Memory B cell (primary cell): ENCODE measurements around the gene PIH1D1.
"Not testable (repeated sequence)": the region's sequence is repeated elsewhere in the genome, so short reads cannot be mapped to it uniquely, and the experiment has no call there.

ENCODE experiments used
- ATAC-seq: fragments of 150-1000 bp; cut with Tn5 transposase; 2 replicates; pipeline ENCODE4 v1.10.0; 2021; ENCODE audit warnings: low read depth, mild to moderate bottlenecking, moderate library complexity
- DNase-seq, 2 donors: peaks; one replicate each; pipeline ENCODE4 v3.0.0; 2022; ENCODE audit warnings: low spot score in 2 of 2
- H3K27ac Mint-ChIP-seq: one replicate; pipeline ENCODE4 v1.8.0; 2022; ENCODE audit warnings: mild to moderate bottlenecking, moderate library complexity, mixed read lengths
- H3K27me3 Mint-ChIP-seq: one replicate; pipeline ENCODE4 v1.8.0; 2022; ENCODE audit warnings: mixed read lengths
- H3K36me3 Mint-ChIP-seq: one replicate; pipeline ENCODE4 v1.8.0; 2022; ENCODE audit warnings: mild to moderate bottlenecking, mixed read lengths
- H3K4me1 Mint-ChIP-seq: one replicate; pipeline ENCODE4 v1.8.0; 2022; ENCODE audit warnings: mixed read lengths
- H3K4me3 Mint-ChIP-seq: one replicate; pipeline ENCODE4 v1.8.0; 2022; ENCODE audit warnings: mild to moderate bottlenecking, moderate library complexity, mixed read lengths
- H3K9me3 Mint-ChIP-seq: one replicate; pipeline ENCODE4 v1.8.0; 2022; ENCODE audit warnings: mixed read lengths

Gene PIH1D1

DNA sequence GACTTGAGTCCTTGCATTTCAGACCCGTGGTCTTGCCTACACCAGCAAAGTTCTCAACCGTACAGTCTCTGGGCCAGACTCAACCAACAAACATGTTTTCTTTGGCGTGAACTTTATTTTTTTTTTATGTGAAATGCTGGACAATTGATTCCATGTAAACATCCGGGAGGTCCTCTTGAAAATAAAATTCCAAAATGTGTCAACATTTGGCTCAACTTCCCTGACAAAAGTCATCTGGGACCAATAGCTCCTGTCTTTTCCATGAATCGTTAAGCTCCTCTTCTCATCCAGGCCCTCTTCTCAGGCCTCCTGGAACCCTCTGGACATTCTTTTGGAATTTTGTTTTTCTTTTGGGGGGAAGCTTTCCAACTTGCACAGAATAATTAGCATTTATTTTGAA lies 4.2 kb upstream of the PIH1D1 start:
- H3K4me3 Mint-ChIP-seq: no peak overlapping the region
- ATAC-seq (no peak), DNase-seq (no peak)
- no peaks in the 10 kb centered on the region for H3K27me3 Mint-ChIP-seq
- H3K4me1 Mint-ChIP-seq: peaks cover 14% of the 10 kb centered on the region
- peaks cover 12% of the 10 kb centered on the region for H3K36me3 Mint-ChIP-seq
- H3K27ac Mint-ChIP-seq: no peak overlapping the region
- H3K9me3 Mint-ChIP-seq: peaks cover 1% of the 10 kb centered on the region

DNA sequence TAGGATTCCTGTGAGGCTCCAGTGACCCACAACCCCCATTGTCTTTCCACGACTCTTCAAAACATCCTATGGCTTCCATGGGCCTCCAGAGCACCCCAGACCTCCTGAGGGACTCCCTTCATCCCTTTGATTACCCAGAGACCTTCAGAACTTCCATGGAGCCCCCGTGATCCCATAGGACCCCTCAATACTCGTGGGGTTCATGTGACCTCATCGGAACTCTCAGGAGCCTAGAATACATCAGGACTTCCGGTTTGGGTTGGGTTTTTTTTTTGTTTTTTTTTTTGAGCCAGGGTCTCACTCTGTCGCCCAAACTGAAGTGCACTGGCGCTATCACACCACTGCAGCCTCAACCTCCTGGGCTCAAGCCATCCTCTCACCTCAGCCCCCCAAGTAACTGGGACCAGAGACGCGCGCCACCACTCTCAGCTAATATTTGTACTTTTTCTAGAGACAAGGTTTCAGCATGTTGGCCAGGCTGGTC lies 2.2 kb upstream of the PIH1D1 start:
- ATAC-seq: peak; percentile 4
- no peak for DNase-seq
- Mint-ChIP-seq H3K9me3 (peaks cover 1% of the 10 kb centered on the region), H3K27me3 (no peaks in the 10 kb centered on the region), H3K4me1 (peaks cover 25% of the 10 kb centered on the region), H3K27ac (peak overlapping the region; percentile 99), H3K4me3 (peak overlapping the region; percentile 98), H3K36me3 (peaks cover 17% of the 10 kb centered on the region)

DNA sequence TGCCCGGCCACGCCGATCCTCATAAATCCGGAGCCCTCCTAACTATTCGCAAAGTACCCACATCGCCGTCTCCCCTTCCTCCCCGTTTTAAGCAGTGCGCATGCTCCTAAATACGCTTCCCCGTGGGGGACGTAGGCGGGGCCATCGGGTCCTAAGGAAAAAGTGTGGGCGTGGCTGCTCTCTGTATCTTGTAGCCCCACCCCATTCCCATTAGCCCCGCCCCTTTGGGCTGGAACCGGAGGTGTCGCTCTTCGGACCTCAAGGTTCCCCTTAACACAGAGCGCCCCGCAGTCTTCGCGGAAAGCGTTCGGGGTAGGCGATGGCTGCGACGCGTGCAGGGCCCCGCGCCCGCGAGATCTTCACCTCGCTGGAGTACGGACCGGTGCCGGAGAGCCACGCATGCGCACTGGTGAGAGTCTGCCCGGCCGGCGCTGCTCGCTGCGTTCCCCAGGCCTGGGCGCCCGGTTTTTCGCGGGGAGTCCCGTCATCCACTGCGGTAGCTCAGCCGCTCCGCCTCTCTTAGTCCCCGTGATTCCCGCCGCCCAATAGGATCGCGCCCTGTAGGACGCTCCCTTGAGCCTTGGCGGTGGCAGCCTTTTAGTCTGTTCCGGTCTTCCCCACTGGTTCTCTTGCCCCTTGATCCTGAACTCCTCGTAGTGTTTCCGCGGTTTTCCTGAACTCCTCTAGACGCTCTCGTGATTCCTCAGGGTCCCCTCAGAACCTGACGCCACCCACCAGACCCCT lies 1.6 kb upstream of the PIH1D1 start, which contains the start of gene ALDH16A1:
Gene ALDH16A1 (plus strand): TSS at position 213 of the 744 bp plus-strand sequence. CDS start 107 bp downstream, at position 320.
- DNase-seq (peak; percentile 95 to 98), ATAC-seq (peak; percentile 78)
- H3K9me3 Mint-ChIP-seq: peaks cover 1% of the 10 kb centered on the region
- H3K36me3 Mint-ChIP-seq: peaks cover 22% of the 10 kb centered on the region
- peak within 1 kb of the TSS; percentile 99 for H3K27ac Mint-ChIP-seq
- H3K27me3 Mint-ChIP-seq: no peaks in the 10 kb centered on the region
- H3K4me3 Mint-ChIP-seq: peak within 1 kb of the TSS; percentile 98
- H3K4me1 Mint-ChIP-seq: peaks cover 31% of the 10 kb centered on the region

DNA sequence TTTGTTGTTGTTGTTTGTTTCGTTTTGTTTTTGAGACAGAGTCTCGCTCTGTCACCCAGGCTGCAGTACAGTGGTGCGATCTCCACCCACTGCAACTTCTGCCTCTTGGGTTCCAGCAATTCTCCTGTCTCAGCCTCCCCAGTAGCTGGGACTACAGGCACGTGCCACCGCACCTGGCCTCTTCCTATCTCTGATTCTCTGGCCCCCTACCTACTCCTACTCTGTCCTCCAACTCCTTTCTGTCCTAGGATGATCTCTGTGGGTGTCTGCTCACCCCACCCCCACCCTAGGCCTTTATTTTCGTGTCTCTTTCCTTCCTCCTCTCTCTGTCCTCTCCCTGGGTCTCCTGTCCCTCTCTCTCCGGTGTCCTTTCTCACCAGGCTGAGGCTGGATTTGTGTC lies 1.2 kb downstream of the PIH1D1 start:
- Mint-ChIP-seq H3K4me1 (peaks cover 29% of the 10 kb centered on the region), H3K27ac (peak overlapping the region; percentile 98), H3K36me3 (peaks cover 15% of the 10 kb centered on the region)

DNA sequence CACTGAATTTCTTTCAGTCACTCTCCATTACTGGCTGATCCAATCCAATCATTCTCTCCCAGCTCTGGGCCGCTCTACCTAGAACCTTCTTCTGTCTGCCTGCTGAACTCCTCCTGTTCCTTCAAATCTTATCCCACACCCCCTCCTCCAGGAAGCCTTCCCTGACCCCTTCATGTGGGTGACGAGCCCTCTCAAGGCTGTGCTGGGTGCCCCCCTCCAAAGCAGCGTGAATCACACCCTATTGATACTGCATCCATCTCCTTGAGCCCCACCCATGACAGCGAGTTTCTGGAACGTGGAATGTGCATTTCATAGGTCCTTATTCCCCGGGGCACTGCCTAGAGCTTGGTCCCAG lies 3.2 kb downstream of the PIH1D1 start:
- ATAC-seq: no peak
- H3K27ac Mint-ChIP-seq: no peak overlapping the region
- H3K4me3 Mint-ChIP-seq: peak overlapping the region; percentile 6
- no peak for DNase-seq
- H3K9me3 Mint-ChIP-seq: peaks cover 1% of the 10 kb centered on the region
- peaks cover 32% of the 10 kb centered on the region for H3K4me1 Mint-ChIP-seq
- peaks cover 15% of the 10 kb centered on the region for H3K36me3 Mint-ChIP-seq
- no peaks in the 10 kb centered on the region for H3K27me3 Mint-ChIP-seq

More for the DNA sequence above, 1.2 kb downstream of the PIH1D1 start:
- DNase-seq: no peak
- no peaks in the 10 kb centered on the region for H3K27me3 Mint-ChIP-seq
- peaks cover 1% of the 10 kb centered on the region for H3K9me3 Mint-ChIP-seq
- peak overlapping the region; percentile 95 for H3K4me3 Mint-ChIP-seq
- ATAC-seq: no peak

GRCh38 chr19:49447485-49448431 lies 3.9 kb downstream of the PIH1D1 start:
- H3K27ac Mint-ChIP-seq: no peak overlapping the region
- H3K4me3 Mint-ChIP-seq: no peak overlapping the region
- DNase-seq: no peak
- peaks cover 30% of the 10 kb centered on the region for H3K4me1 Mint-ChIP-seq
- peaks cover under 1% of the 10 kb centered on the region for H3K27me3 Mint-ChIP-seq
- no peaks in the 10 kb centered on the region for H3K9me3 Mint-ChIP-seq
- peaks cover 15% of the 10 kb centered on the region for H3K36me3 Mint-ChIP-seq
- ATAC-seq: no peak

GRCh38 chr19:49445997-49446396 lies 5.6 kb downstream of the PIH1D1 start:
- no peak for ATAC-seq
- peak overlapping the region; percentile 31 for H3K27ac Mint-ChIP-seq
- peaks cover 19% of the 10 kb centered on the region for H3K36me3 Mint-ChIP-seq
- H3K9me3 Mint-ChIP-seq: no peaks in the 10 kb centered on the region
- no peak overlapping the region for H3K4me3 Mint-ChIP-seq
- DNase-seq: no peak
- peaks cover 39% of the 10 kb centered on the region for H3K4me1 Mint-ChIP-seq
- peaks cover 13% of the 10 kb centered on the region for H3K27me3 Mint-ChIP-seq

DNA sequence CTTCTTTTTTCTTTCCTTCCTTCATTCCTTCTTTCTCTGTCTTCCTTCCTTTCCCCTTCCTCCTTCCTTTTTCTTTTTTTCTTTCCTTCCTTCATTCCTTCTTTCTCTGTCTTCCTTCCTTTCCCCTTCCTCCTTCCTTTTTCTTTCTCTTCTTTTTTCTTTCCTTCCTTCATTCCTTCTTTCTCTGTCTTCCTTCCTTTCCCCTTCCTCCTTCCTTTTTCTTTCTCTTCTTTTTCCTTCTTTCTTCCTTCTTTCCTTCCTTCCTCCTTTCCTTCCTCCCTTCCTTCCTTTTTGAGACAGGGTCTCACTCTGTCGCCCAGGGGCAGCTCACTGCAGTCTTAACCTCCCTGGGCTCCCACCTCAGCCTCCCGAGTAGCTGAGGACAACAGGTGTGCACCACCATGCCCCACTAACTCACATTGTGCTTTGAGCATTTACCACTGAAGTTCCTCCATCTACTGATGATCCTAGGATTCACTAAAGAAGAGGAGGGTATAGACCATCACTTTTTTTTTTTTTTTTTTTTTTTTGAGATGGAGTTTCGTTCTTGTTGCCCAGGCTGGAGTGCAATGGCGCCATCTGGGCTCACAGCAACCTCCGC lies 7.4 kb downstream of the PIH1D1 start:
- not testable (repeated sequence) for H3K9me3 Mint-ChIP-seq, DNase-seq, ATAC-seq
- H3K27ac Mint-ChIP-seq: peak overlapping the region; percentile 92
- H3K4me3 Mint-ChIP-seq: peak overlapping the region; percentile 86
- H3K27me3 Mint-ChIP-seq: peaks cover 23% of the 10 kb centered on the region
- H3K4me1 Mint-ChIP-seq: peaks cover 36% of the 10 kb centered on the region
- peaks cover 13% of the 10 kb centered on the region for H3K36me3 Mint-ChIP-seq

GRCh38 chr19:49443366-49444099 lies 8.1 kb downstream of the PIH1D1 start:
- ATAC-seq (peak; percentile 85), DNase-seq (peak; percentile 94 to 96)
- H3K9me3 Mint-ChIP-seq: no peaks in the 10 kb centered on the region
- H3K27ac Mint-ChIP-seq: peak overlapping the region; percentile 92
- peak overlapping the region; percentile 86 for H3K4me3 Mint-ChIP-seq
- peaks cover 27% of the 10 kb centered on the region for H3K27me3 Mint-ChIP-seq
- H3K36me3 Mint-ChIP-seq: peaks cover 11% of the 10 kb centered on the region
- H3K4me1 Mint-ChIP-seq: peaks cover 31% of the 10 kb centered on the region

DNA sequence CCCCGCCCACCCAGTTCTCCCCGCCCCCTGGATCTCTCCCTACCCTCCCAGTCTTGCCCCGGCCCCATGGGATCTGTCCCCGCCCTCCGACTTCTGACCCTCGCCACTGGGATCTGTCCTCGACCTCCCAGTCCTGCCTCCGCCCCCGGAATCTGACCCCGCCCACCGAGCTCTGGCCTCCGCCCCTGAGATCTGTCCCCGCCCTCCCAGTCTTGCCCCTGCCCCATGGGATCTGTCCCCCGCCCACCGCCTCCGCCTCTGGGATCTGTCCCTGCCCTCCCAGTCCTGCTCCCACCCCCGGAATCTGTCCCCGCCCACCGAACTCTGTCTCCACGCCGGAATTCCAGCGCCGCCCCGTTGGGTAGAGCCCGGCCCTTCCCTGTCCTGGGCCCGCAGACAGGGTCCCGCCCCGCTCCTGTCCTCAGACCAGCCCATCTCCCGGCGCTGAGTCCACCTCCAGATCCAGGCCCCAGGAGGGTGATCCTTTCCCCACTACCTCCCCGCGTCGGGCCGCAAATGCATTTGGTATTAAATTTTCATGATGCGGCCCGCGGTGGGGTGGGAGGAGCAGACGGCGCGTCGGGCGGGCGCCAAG lies 8.7 kb downstream of the PIH1D1 start:
- peak; percentile 23 for ATAC-seq
- Mint-ChIP-seq H3K36me3 (peaks cover 7% of the 10 kb centered on the region), H3K27ac (peak overlapping the region; percentile 92), H3K4me3 (peak overlapping the region; percentile 86), H3K27me3 (peaks cover 33% of the 10 kb centered on the region), H3K9me3 (no peaks in the 10 kb centered on the region), H3K4me1 (peaks cover 30% of the 10 kb centered on the region)
- DNase-seq: no peak

DNA sequence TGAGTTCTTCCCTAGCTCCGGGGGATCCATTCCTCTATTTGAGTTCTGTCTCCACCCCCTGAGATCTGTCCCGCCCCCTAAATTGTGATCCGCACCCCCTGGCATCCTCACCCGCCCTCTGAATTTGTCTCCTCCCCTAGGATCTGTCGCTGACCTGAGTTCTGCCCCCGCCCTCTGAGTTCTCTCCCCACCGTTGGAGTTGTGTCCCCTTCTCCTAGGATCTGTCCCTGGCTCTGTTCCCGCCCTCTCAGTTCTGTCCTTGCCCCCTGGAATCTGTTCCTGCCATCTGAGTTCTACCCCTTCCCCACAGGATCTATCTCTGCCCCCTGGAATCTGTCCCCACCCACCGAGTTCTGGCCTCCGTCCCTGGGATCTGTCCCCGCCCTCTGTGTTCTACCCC lies 9.3 kb downstream of the PIH1D1 start:
- no peak for DNase-seq
- Mint-ChIP-seq H3K27me3 (peaks cover 38% of the 10 kb centered on the region), H3K4me3 (peak overlapping the region; percentile 86), H3K36me3 (peaks cover 7% of the 10 kb centered on the region), H3K9me3 (no peaks in the 10 kb centered on the region), H3K4me1 (peaks cover 34% of the 10 kb centered on the region), H3K27ac (peak overlapping the region; percentile 56)
- ATAC-seq: no peak

- H3K4me1 Mint-ChIP-seq: peaks cover 35% of the 10 kb centered on the region
- peaks cover 41% of the 10 kb centered on the region for H3K27me3 Mint-ChIP-seq
- H3K36me3 Mint-ChIP-seq: peaks cover 7% of the 10 kb centered on the region
- ATAC-seq: no peak
- no peak for DNase-seq
- H3K9me3 Mint-ChIP-seq: no peaks in the 10 kb centered on the region
- H3K4me3 Mint-ChIP-seq: peak overlapping the region; percentile 86
- H3K27ac Mint-ChIP-seq: peak overlapping the region; percentile 56
Measured at GRCh38 chr19:49441960-49442350, 9.7 kb downstream of the PIH1D1 start.
